Stimulated activated CD8-positive, alpha-beta memory T cell treated with anti-CD3 and anti-CD28 coated beads, Interleukin-4, amount 100 ng/mL, for 24 hours (primary cell): ENCODE data around the gene CCNQ.

Experiments
- DNase-seq: peaks from one replicate; pipeline ENCODE4 v3.0.0-alpha.2; 2020; ENCODE audit warnings: low read depth

The CCNQ gene

GRCh38 chrX:153572601-153573000 lies 26.3 kb downstream of the CCNQ start:
- DNase-seq, result no peak

GRCh38 chrX:153571534-153571908 lies 27.4 kb downstream of the CCNQ start:
- no peak for DNase-seq

GRCh38 chrX:153569475-153569874 lies 29.5 kb downstream of the CCNQ start:
- no peak for DNase-seq

DNA sequence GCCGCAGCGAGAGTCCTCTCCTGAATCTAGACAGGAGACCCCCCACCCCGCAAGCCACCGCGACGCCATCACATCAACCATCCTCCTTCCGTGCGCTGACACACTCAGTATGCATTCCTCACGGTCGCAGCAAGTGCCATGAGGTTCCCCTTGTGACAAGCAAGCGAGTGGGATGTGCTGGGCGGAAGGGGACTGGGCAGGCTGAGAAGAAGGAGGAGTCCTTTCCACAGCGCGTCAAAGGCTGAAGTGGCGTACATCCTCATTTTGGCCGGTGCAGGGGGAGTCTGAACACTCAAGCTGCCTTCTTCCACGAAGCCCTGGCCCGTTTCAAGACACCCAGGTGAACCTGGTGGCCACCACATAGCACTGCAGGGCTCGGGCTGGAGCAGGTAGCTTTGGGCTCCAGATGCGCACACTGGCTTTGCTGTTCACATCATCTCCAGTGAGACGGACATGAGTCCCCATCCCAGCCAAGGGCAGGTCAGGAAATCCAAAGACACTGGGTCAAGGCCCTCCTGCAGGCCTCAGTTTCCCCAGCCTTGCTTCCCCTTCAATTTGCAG lies 30.4 kb downstream of the CCNQ start:
- DNase-seq, result no peak

DNA sequence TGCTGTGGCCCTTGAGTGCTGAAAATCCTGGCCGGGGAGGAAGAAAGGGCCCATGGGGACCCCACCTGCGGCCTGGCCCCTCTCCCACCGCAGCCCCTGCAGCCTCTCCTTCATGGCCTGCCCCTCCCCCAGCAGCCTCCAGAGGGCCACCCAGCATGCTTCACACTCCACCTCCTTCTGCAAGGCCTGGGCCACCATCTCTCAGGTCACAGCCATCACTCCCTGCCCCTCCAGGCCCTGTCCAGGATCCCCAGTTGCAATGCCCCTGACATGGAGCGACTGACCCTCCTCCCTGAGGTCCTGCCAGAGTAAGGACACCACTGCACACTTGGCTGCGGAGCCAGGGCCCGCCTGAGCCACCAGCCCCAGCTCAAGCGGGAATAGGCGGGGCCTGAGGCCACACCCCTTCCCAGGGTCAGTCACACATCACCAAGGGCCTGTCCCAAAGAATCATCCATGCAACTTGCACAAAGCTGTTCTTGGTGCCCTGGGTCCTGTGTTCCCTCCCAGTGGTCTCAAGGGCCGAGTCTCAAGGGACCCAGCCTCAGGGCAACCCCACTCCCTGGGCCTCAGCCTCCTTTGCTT lies 32.9 kb downstream of the CCNQ start:
- DNase-seq, result no peak

DNA sequence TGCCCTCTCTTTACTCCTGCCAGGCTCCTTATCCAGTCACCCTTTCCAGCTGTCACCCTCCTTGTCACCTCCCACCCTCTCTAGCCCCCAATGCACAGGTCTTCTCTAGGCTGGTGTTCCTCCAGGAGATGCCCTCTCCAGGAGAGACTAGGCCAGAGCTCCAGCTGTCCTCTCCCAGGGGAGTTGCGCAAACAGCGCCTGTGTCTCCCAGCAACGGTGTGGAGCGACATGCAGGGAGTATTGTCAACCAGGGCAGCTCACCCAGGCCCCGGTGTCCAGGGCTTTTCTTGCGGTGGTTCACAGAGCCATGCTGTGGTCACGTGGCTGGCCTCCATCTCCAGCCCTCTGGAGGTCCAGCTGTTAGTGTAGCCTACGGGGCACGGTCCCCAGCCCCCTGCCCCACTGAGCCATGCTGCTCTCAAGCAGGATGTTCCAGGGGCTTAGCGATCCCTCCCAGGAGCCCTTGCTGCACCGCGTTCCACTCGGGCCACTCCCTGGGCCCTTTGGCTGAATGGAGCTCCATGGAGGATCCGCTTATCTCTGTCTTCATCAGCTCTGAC lies 34.8 kb downstream of the CCNQ start:
- DNase-seq, result no peak

GRCh38 chrX:153562546-153562945 lies 36.4 kb downstream of the CCNQ start:
- no peak for DNase-seq

DNA sequence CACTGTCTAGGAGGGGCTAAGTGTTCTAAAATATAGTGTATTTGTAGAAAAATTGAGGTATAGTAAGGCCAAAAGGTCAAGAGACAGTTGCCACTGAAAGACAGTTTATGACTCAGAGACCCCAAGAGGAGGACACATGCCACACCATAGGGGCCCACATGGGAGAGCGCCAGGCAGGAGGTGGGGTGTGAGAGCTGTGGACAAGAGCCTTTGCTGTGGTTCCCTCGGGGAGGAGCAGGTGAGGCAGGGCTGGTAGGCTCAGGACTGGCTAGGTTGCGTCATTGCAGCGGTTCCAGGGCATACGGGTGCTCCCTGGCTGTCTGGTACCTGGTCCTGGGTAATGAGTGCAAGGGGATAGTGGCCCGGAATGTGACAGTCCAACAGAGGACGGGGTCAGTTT lies 37.6 kb downstream of the CCNQ start:
- DNase-seq, result no peak

GRCh38 chrX:153560466-153560865 lies 38.5 kb downstream of the CCNQ start:
- DNase-seq, result no peak

- DNase-seq, result no peak
Measured at GRCh38 chrX:153560000-153560399, 38.9 kb downstream of the CCNQ start.

DNA sequence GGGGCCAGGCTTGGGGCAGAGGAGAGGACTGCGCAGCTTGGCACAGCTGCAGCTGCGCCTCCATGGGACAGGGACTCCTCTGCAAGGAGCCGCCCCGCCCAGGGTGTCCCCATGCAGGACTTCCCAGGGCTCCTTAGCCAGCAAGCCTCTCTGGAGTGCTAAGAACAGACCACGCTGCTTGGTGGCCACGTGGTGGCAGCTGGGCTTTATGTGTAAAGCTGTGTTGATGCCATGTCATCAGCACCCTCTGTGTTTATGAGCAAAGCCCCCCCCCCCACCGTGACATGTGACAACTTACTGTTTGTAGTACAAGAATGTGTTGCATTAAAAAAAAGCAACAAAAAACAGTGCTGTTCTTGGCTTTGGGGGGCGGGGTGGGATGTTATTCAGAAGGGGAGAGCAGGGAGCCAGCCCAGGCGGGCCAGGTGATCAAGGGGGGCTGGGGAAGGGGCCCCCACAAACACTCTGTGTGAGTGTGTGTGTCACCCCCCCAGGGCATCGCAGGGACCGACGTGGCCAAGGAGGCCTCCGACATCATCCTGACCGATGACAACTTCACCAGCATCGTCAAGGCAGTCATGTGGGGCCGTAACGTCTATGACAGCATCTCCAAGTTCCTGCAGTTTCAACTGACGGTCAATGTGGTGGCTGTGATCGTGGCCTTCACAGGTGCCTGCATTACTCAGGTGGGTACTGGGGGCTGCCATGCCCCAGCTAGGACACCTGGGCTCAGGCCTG lies 41.2 kb downstream of the CCNQ start:
- DNase-seq, result no peak

- DNase-seq, result no peak
Measured at GRCh38 chrX:153556767-153557166, 42.2 kb downstream of the CCNQ start.

GRCh38 chrX:153554519-153555167 lies 44.3 kb downstream of the CCNQ start:
- peak; percentile 29 for DNase-seq

- DNase-seq, result no peak
Measured at GRCh38 chrX:153551135-153551534, 47.8 kb downstream of the CCNQ start.

- DNase-seq, result no peak
Measured at GRCh38 chrX:153549807-153550206, 49.1 kb downstream of the CCNQ start.

- DNase-seq, result no peak
Measured at GRCh38 chrX:153549231-153549630, 49.7 kb downstream of the CCNQ start.

DNA sequence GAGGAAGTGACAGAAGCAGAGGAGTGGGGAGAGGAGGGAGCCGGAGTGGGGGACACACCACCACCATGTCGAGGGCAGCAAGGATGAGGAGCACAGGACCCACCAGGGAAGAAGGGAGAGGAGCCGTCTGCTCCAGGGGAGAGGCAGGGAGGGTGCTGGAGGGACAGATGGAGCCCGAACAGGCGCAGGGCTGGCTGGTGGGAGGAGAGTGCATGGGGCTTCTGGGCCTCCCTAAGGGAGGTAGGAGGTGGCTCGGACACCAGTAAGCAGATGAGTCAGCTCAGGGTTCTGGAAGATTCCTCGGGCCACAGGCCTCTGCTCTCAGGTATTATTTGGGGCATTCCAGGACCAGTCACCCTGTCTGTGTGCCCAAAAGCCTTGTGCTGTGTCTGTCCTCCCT lies 51.7 kb downstream of the CCNQ start:
- DNase-seq, result no peak

- no peak for DNase-seq
Measured at GRCh38 chrX:153546386-153546785, 52.6 kb downstream of the CCNQ start.

- no peak for DNase-seq
Measured at GRCh38 chrX:153544727-153545126, 54.2 kb downstream of the CCNQ start.

- no peak for DNase-seq
Measured at GRCh38 chrX:153539979-153540358, 59.0 kb downstream of the CCNQ start.

DNA sequence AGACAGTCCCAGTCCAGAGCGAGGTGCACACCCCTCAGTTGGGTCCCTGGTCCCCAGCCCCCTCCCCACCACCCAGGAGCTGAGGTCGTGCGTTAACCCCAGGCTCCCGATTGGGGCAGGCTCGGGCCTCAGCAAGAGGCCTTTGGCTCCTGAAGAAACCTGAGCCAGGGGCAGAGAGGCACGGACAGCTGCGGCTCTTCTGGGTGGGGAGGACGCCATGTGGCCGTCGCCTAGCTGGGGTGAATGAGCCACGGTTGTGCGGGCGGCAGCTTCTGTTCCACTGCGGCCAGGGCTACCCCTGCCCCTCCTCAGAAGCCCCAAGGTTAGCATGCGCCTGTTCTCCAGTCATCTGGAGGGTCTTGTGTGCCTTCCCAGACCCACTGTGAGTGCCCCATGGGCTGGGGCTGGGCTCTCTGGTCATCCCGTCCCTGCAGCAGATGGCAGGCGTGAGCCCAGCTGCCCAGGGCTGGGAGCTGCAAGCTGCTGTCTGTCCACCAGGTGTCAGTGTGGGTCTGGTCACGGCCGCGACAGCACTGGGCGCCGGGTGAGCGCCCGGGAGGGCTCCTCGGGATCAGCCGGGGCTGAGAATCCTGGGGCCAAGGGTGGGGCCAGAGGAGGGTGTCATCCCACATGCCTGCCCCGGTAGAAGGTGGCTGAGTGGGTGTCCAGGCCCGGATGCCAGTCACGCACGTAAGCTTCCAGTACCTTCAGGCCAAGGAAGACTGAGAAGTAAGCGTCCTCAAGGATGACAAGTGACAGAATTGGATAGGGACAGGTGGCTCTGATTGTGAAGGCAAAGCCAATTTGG lies 59.6 kb downstream of the CCNQ start:
- DNase-seq, result peak; percentile 36

GRCh38 chrX:153538424-153538823 lies 60.5 kb downstream of the CCNQ start:
- DNase-seq, result no peak
